HEK293T (cell line): ENCODE results near the gene TSPAN12.

Experiments used
- CTCF ChIA-PET: fragments of 350-600 bp; formaldehyde crosslinking; extraction: SDS; loops from one replicate; lab custom pipeline; 2021; ENCODE audit warnings: antibody characterized with exemption, inconsistent platforms; lab: Yijun Ruan, JAX
- POLR2A ChIA-PET: fragments of 350-600 bp; formaldehyde crosslinking; extraction: SDS; loops from one replicate; lab custom pipeline; 2020; ENCODE audit warnings: antibody characterized with exemption, inconsistent platforms; lab: Yijun Ruan, JAX
- DNase-seq: peaks from one replicate; pipeline ENCODE4 v3.0.0; 2012; ENCODE audit warnings: mixed read lengths; ENCODE audit errors: extremely low spot score
- ARNT ChIP-seq: fragments of 450-650 bp; IDR thresholded peaks from 2 replicates; pipeline ENCODE4 v1.6.1; 2017; ENCODE audit warnings: mild to moderate bottlenecking
- BHLHE40 ChIP-seq: fragments of 450-650 bp; IDR thresholded peaks from 2 replicates; pipeline ENCODE4 v1.6.1; 2016; ENCODE audit warnings: mild to moderate bottlenecking, moderate library complexity, borderline replicate concordance
- CTBP1 ChIP-seq: fragments of 450-650 bp; IDR thresholded peaks from 2 replicates; pipeline ENCODE4 v1.6.1; 2016; ENCODE audit warnings: borderline replicate concordance
- ELF4 ChIP-seq: fragments of 450-650 bp; IDR thresholded peaks from 2 replicates; pipeline ENCODE4 v1.6.1; 2017; ENCODE audit warnings: antibody characterized with exemption
- FOXA1 ChIP-seq: fragments of 450-650 bp; IDR thresholded peaks from 2 replicates; pipeline ENCODE4 v1.6.1; 2016; ENCODE audit warnings: mild to moderate bottlenecking
- FOXK2 ChIP-seq: fragments of 450-650 bp; IDR thresholded peaks from 2 replicates; pipeline ENCODE4 v1.6.1; 2016; ENCODE audit warnings: mild to moderate bottlenecking
- FOXM1 ChIP-seq: fragments of 450-650 bp; IDR thresholded peaks from 2 replicates; pipeline ENCODE4 v1.6.1; 2017; ENCODE audit warnings: mild to moderate bottlenecking, borderline replicate concordance
- HDGF ChIP-seq: fragments of 450-650 bp; IDR thresholded peaks from 2 replicates; pipeline ENCODE4 v1.6.1; 2017; ENCODE audit warnings: antibody characterized with exemption, borderline replicate concordance
- L3MBTL2 ChIP-seq: fragments of 450-650 bp; conservative IDR thresholded peaks from 2 replicates; pipeline ENCODE4 v1.6.1; 2016; ENCODE audit warnings: mild to moderate bottlenecking
- LEF1 ChIP-seq: fragments of 450-650 bp; IDR thresholded peaks from 2 replicates; pipeline ENCODE4 v1.6.1; 2017; ENCODE audit warnings: mild to moderate bottlenecking, borderline replicate concordance
- NFRKB ChIP-seq: fragments of 450-650 bp; IDR thresholded peaks from 2 replicates; pipeline ENCODE4 v1.6.1; 2016; ENCODE audit warnings: mild to moderate bottlenecking, moderate library complexity
- PKNOX1 ChIP-seq: fragments of 450-650 bp; IDR thresholded peaks from 2 replicates; pipeline ENCODE4 v1.6.1; 2016
- SP1 ChIP-seq: fragments of 450-650 bp; IDR thresholded peaks from 2 replicates; pipeline ENCODE4 v1.6.1; 2017
- SUZ12 ChIP-seq: fragments of 450-650 bp; IDR thresholded peaks from 2 replicates; pipeline ENCODE4 v1.6.1; 2016; ENCODE audit warnings: mild to moderate bottlenecking
- TARDBP ChIP-seq: fragments of 450-650 bp; IDR thresholded peaks from 2 replicates; pipeline ENCODE4 v1.6.1; 2016
- ZNF384 ChIP-seq: fragments of 450-650 bp; IDR thresholded peaks from 2 replicates; pipeline ENCODE4 v1.6.1; 2016

The TSPAN12 gene

GRCh38 chr7:120799813-120800475, 58.0 kb downstream of the TSPAN12 start:
- DNase-seq, result no peak
- ChIA-PET POLR2A (no interaction called here), CTCF (no interaction called here)
- TF ChIP-seq LEF1 (no peak), PKNOX1 (no peak)

DNA sequence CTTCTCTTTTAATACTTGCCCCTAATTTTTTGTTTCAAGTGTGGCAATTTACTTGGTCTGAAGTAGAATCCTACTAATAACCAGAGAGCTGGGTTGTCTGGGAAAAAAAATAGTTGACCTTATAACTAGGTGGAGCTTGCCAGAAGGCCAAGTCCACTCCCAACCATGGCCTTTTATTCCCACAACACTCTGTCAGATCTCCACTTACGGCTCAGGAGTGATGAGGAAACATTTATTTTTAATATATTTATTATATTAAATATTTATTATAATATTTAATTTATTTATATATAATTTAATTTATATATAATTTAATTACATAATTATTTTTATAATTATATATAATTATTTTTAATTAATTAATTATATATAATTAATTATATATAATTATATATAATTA, 58.8 kb downstream of the TSPAN12 start:
- DNase-seq, result no peak
- ChIA-PET CTCF (no interaction called here), POLR2A (no interaction called here)
- no peak for TF ChIP-seq HDGF
- TF ChIP-seq FOXM1, result no peak
- TF ChIP-seq ZNF384, result no peak
- TF ChIP-seq FOXK2, result no peak
- no peak for TF ChIP-seq SUZ12
- no peak for TF ChIP-seq TARDBP
- TF ChIP-seq ARNT, result no peak
- no peak for TF ChIP-seq ELF4
- TF ChIP-seq PKNOX1, result no peak
- no peak for TF ChIP-seq CTBP1
- no peak for TF ChIP-seq NFRKB
- no peak for TF ChIP-seq FOXA1
- TF ChIP-seq L3MBTL2, result no peak
- TF ChIP-seq LEF1, result no peak
- no peak for TF ChIP-seq SP1
- TF ChIP-seq BHLHE40, result no peak

GRCh38 chr7:120797026-120797645, 60.8 kb downstream of the TSPAN12 start:
- DNase-seq, result no peak
- TF ChIP-seq FOXK2 (no peak), SP1 (no peak), PKNOX1 (no peak), BHLHE40 (no peak), HDGF (no peak)
- ChIA-PET CTCF (interaction anchor here (0.9 to 1.7 kb wide), 2 partner anchors 9 to 191 kb away, joined by 4 read pairs; no protein-coding TSS in a partner anchor), POLR2A (no interaction called here)

DNA sequence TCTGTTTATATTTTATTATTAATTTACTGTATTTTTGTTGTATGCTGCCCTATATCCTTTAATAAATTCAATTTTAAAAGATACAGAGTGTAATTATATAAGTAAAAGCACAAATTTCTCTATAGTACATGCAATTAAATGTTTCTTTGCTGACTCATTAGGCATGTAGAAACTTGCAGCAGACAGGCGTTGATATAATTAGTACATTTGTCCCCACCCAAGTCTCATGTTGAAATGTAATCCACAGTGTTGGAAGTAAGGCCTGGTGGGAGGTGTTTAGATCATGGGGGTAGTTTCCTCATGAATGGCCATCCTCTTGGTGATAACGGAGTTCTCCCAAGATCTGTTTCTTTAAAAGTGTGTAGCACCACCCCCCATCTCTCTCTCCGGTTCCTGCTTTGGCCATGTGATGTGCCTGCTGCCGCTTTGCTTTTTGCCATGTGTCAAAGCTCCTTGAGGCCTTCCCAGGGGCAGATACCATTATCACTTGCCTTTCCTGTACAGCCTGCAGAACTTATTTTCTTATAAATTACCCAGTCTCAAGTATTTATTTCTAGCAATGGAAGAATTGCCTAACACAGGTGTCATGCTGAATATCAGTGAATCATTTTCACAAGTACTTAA, 63.7 kb downstream of the TSPAN12 start:
- no peak for TF ChIP-seq FOXM1
- peak; percentile 44 for TF ChIP-seq L3MBTL2
- POLR2A ChIA-PET, result no interaction called here
- DNase-seq, result no peak
- CTCF ChIA-PET, result interaction anchor here (1.5 kb wide), 1 partner anchor 12 kb away, joined by 8 read pairs; no protein-coding TSS in a partner anchor

DNA sequence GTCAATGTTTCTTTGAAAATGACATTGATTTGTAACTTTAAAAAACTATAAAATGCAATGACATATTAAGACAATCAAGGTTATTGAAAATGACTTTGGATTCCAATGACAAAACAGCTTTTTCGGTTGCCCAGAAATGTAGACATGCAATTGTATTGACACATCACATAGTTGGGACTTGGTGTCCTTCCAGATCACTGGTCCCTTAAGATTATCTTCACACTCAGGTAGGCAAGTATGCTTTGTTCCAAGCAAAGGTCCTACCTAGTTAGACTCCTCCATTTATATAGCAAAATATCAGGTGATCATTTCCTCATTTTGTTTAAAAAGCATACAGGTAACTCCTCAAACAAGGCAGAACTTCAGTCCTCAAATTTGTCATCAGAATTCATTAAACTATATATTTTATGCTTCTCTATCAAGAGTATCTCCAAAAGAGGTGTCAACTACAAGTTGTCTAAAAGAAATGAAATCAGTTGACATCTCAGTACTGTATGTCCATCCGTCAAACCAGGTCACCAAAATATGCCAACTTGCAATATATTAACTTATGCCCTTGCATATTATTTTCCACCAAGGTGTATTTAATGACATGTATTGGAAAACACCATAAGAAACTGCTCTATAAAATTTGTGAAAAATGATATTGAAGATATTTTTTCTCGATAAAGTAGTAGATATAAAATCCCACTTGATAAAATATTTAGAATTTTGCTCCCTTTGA, 64.6 kb downstream of the TSPAN12 start:
- no peak for TF ChIP-seq TARDBP
- no peak for TF ChIP-seq ELF4
- TF ChIP-seq SUZ12, result no peak
- no peak for TF ChIP-seq ZNF384
- no peak for TF ChIP-seq LEF1
- no peak for DNase-seq
- ChIA-PET POLR2A (no interaction called here), CTCF (interaction anchor here (0.6 to 1.9 kb wide), 2 partner anchors 13 to 135 kb away, joined by 4 to 15 read pairs; no protein-coding TSS in a partner anchor)

- no peak for TF ChIP-seq CTBP1
- TF ChIP-seq FOXK2, result no peak
- TF ChIP-seq FOXA1, result no peak
- TF ChIP-seq BHLHE40, result no peak
- no peak for TF ChIP-seq PKNOX1
- TF ChIP-seq NFRKB, result no peak
- TF ChIP-seq L3MBTL2, result no peak
- TF ChIP-seq LEF1, result no peak
- no peak for TF ChIP-seq ELF4
- no peak for TF ChIP-seq TARDBP
- TF ChIP-seq ARNT, result no peak
- no peak for TF ChIP-seq FOXM1
- TF ChIP-seq HDGF, result no peak
- ChIA-PET POLR2A (interaction anchor here (1.2 kb wide), 1 partner anchor 158 kb away, joined by 5 read pairs; the partner anchor contains the start of gene ING3), CTCF (interaction anchor here (0.6 to 1.9 kb wide), 7 partner anchors 13 to 289 kb away, joined by 3 to 15 read pairs (median 4); no protein-coding TSS in a partner anchor)
- no peak for DNase-seq
Observed at GRCh38 chr7:120792861-120793130, 65.1 kb downstream of the TSPAN12 start.
